HepG2 (cell line): Measurements from ENCODE around the gene HDAC4. TPM values are rescaled to one million over a fixed set of nuclear protein-coding genes. Genes with fewer than 3 reads are reported as not detected.

ENCODE experiments used
- HDAC1 ChIP-seq: sonication (generic); formaldehyde crosslinking; IDR thresholded peaks from 2 replicates; pipeline ENCODE4 v1.5.1; 2020; ENCODE audit warnings: mild to moderate bottlenecking, missing genetic modification reagents
- HNF4G ChIP-seq, 2 experiments: sonication (generic) in 1 of 2; formaldehyde crosslinking in 1 of 2; IDR thresholded peaks; 2 replicates each; pipeline versions ENCODE4 v1.4.0 to v1.6.1; 2011 to 2020; ENCODE audit warnings: borderline replicate concordance in 2 of 2, low read depth in 2 of 2, mild to moderate bottlenecking in 2 of 2, low read length in 1 of 2, missing genetic modification reagents in 1 of 2, moderate library complexity in 1 of 2
- NCOR1 ChIP-seq: fragments of 200-600 bp; sonication (generic); IDR thresholded peaks from 2 replicates; pipeline ENCODE4 v1.7.0; 2017; ENCODE audit warnings: antibody characterized with exemption, low read length, borderline replicate concordance
- PAXIP1 ChIP-seq: sonication (generic); formaldehyde crosslinking; conservative IDR thresholded peaks from 2 replicates; pipeline ENCODE4 v1.4.0; 2020; ENCODE audit warnings: mild to moderate bottlenecking, missing genetic modification reagents, moderate library complexity
- SMARCE1 ChIP-seq: fragments of 450-650 bp; IDR thresholded peaks from 2 replicates; pipeline ENCODE4 v1.6.1; 2017; ENCODE audit warnings: borderline replicate concordance
- ZBTB20 ChIP-seq: sonication (generic); formaldehyde crosslinking; IDR thresholded peaks from 2 replicates; pipeline ENCODE4 v1.8.1; 2023; ENCODE audit warnings: missing genetic modification reagents, low read depth, mild to moderate bottlenecking, borderline replicate concordance
- ZBTB38 ChIP-seq: sonication (generic); formaldehyde crosslinking; IDR thresholded peaks from 2 replicates; pipeline ENCODE4 v1.5.1; 2020; ENCODE audit warnings: mild to moderate bottlenecking, missing genetic modification reagents
- ZBTB8A ChIP-seq: sonication (generic); formaldehyde crosslinking; IDR thresholded peaks from 2 replicates; pipeline ENCODE4 v1.4.0; 2020; ENCODE audit warnings: mild to moderate bottlenecking, low read depth, missing genetic modification reagents, borderline replicate concordance
- ZHX1 ChIP-seq: sonication (generic); formaldehyde crosslinking; IDR thresholded peaks from 2 replicates; pipeline ENCODE4 v1.8.1; 2022; ENCODE audit warnings: low read depth, mild to moderate bottlenecking, missing genetic modification reagents
- ZNF263 ChIP-seq: sonication (generic); formaldehyde crosslinking; IDR thresholded peaks from 2 replicates; pipeline ENCODE4 v1.4.0; 2020; ENCODE audit warnings: missing genetic modification reagents
- ZNF331 ChIP-seq: sonication (generic); formaldehyde crosslinking; IDR thresholded peaks from 2 replicates; pipeline ENCODE4 v1.4.0; 2020; ENCODE audit warnings: missing genetic modification reagents
- ZNF616 ChIP-seq: sonication (generic); formaldehyde crosslinking; IDR thresholded peaks from 2 replicates; pipeline ENCODE4 v1.5.0; 2020; ENCODE audit warnings: low read depth, mild to moderate bottlenecking, missing genetic modification reagents
- ZNF891 ChIP-seq: sonication (generic); formaldehyde crosslinking; IDR thresholded peaks from 2 replicates; pipeline ENCODE4 v1.5.0; 2020; ENCODE audit warnings: mild to moderate bottlenecking, missing genetic modification reagents
- ZSCAN20 ChIP-seq: sonication (generic); formaldehyde crosslinking; IDR thresholded peaks from 2 replicates; pipeline ENCODE4 v1.4.0; 2020; ENCODE audit warnings: missing genetic modification reagents, mild to moderate bottlenecking, borderline replicate concordance
- polyA plus RNA-seq, 8 experiments: library from polyadenylated mRNA; depleted of rRNA in 3 of 8; stranded (reverse) in 7 of 8; unstranded in 1 of 8; fragments of >200 nt; fragmentation: Illumina TruSeq in 4 of 8; extraction: Trizol in 4 of 8; gene quantifications; 2 replicates each; pipeline versions ENCODE4 v1.2.1 to v1.2.3, GENCODE V29; 2011 to 2016; ENCODE audit warnings: low read depth in 4 of 8, missing spikeins in 1 of 8, mixed read lengths in 1 of 8; ENCODE audit not compliant: insufficient read depth in 1 of 8
- total RNA-seq, 5 experiments: library from RNA; depleted of rRNA; stranded (reverse); fragments of >200 nt; fragmentation: Illumina TruSeq; extraction: Trizol; gene quantifications; 2 replicates each; pipeline ENCODE4 v1.2.3, GENCODE V29; 2016; ENCODE audit warnings: low read depth in 1 of 5
- TF ChIP-seq, protein P1 (sequence below): sonication (generic); formaldehyde crosslinking; IDR thresholded peaks from 2 replicates; pipeline ENCODE4; 2020; ENCODE audit warnings: missing genetic modification reagents, mild to moderate bottlenecking, borderline replicate concordance

Gene HDAC4
- total and polyA plus RNA-seq, 2 of the 13 experiments (the other 11 are each of a cell fraction or from before 2014, with no cell fraction given), result 10.1 to 11.5 TPM

DNA sequence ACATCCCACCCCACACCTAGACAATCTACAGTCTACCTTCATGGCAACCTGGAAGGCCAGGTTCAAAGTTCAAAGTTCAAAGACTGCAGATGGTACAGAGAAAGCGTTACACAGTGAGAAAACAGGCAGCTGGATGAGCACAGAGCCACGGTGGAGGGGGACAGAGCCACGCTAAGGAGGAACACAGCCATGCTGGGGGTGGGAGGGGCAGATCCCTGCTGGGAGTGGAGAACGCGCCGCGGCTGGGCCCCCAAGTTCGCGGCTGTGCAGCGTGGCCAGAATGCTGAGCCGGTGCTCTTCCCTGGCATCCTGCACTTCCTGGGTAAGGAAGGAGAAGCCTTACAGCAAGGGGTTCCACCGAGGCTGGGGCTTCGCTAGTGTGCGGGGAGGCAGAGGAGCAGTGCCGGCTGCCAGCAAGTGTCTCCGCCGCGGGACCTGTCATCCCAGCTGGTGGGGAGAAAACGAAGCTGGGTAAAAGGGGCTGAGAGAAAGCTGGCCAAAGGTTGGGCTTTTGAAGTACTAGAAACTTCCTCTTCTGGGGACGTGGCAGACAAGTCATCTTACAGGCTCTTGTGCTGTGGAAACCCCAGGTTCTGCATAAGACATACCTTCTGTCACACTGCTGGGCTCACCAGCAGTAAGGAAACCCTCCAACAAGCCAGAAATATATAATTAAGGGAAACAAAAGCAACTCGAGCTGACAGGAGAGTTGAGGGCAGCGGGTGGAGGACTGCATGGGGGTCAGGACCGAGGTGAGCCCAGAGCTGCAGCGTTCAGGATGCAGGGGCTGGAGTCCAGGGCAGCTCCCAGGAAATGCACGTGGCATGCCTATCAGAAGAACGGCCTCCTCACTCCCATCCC lies 115.5 kb downstream of the HDAC4 start (continued):
- TF ChIP-seq ZNF891 (CRISPR knock-in tag) (peak; percentile 36; the same call in 1 of the 2 replicates), ZBTB38 (CRISPR knock-in tag) (peak; percentile 58), ZNF616 (CRISPR knock-in tag) (no peak), PAXIP1 (peak; percentile 32; the same call in 1 of the 2 replicates), ZNF263 (peak; percentile 68), ZSCAN20 (CRISPR knock-in tag) (no peak), ZBTB8A (no peak), HNF4G (IDR thresholded peaks at IDR 0.05; ENCODE audit: borderline replicate concordance, low read depth, low read length) (peak; percentile 72; the same call in 1 of the 2 replicates), HNF4G (CRISPR knock-in tag; IDR thresholded peaks at IDR 0.05; ENCODE audit: borderline replicate concordance, low read depth) (no peak), ZNF331 (CRISPR knock-in tag) (0 out of 2 replicates have a peak, but pooled peaks have one; percentile 21), HDAC1 (CRISPR knock-in tag) (peak; percentile 24; the same call in 1 of the 2 replicates), ZBTB20 (CRISPR knock-in tag) (no peak), ZHX1 (no peak), SMARCE1 (no peak), NCOR1 (peak; percentile 86)
- TF ChIP-seq, protein P1, sequence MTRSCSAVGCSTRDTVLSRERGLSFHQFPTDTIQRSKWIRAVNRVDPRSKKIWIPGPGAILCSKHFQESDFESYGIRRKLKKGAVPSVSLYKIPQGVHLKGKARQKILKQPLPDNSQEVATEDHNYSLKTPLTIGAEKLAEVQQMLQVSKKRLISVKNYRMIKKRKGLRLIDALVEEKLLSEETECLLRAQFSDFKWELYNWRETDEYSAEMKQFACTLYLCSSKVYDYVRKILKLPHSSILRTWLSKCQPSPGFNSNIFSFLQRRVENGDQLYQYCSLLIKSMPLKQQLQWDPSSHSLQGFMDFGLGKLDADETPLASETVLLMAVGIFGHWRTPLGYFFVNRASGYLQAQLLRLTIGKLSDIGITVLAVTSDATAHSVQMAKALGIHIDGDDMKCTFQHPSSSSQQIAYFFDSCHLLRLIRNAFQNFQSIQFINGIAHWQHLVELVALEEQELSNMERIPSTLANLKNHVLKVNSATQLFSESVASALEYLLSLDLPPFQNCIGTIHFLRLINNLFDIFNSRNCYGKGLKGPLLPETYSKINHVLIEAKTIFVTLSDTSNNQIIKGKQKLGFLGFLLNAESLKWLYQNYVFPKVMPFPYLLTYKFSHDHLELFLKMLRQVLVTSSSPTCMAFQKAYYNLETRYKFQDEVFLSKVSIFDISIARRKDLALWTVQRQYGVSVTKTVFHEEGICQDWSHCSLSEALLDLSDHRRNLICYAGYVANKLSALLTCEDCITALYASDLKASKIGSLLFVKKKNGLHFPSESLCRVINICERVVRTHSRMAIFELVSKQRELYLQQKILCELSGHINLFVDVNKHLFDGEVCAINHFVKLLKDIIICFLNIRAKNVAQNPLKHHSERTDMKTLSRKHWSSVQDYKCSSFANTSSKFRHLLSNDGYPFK (CRISPR knock-in tag), result 0 out of 2 replicates have a peak, but pooled peaks have one; percentile 10
